Effector memory CD8-positive, alpha-beta T cell (primary cell): Measurements from ENCODE around the gene IL17B.

Experiments
- ATAC-seq: fragments of 150-1000 bp; cut with Tn5 transposase; replicated peaks from 2 replicates; pipeline ENCODE4 v1.10.0; 2021; ENCODE audit warnings: mild to moderate bottlenecking, moderate library complexity
- DNase-seq, 3 experiments: peaks; one replicate each; pipeline ENCODE4 v3.0.0; 2021
- H3K27ac Mint-ChIP-seq, 2 donors: one replicate each; pipeline ENCODE4 v1.8.0; 2022; ENCODE audit warnings: mild to moderate bottlenecking in 2 of 2, mixed read lengths in 2 of 2, moderate library complexity in 2 of 2
- H3K27me3 Mint-ChIP-seq, 2 donors: one replicate each; pipeline ENCODE4 v1.8.0; 2022; ENCODE audit warnings: mixed read lengths in 2 of 2
- H3K36me3 Mint-ChIP-seq: one replicate; pipeline ENCODE4 v1.8.0; 2022; ENCODE audit warnings: mild to moderate bottlenecking, moderate library complexity, mixed read lengths; ENCODE audit not compliant: insufficient read depth
- H3K4me1 Mint-ChIP-seq, 2 donors: one replicate each; pipeline ENCODE4 v1.8.0; 2022; ENCODE audit warnings: low read depth in 2 of 2, mixed read lengths in 2 of 2
- H3K4me3 Mint-ChIP-seq, 2 donors: one replicate each; pipeline ENCODE4 v1.8.0; 2022; ENCODE audit warnings: mild to moderate bottlenecking in 2 of 2, mixed read lengths in 2 of 2, moderate library complexity in 2 of 2
- H3K9me3 Mint-ChIP-seq, 2 donors: one replicate each; pipeline ENCODE4 v1.8.0; 2022; ENCODE audit warnings: mixed read lengths in 2 of 2

The IL17B gene

DNA sequence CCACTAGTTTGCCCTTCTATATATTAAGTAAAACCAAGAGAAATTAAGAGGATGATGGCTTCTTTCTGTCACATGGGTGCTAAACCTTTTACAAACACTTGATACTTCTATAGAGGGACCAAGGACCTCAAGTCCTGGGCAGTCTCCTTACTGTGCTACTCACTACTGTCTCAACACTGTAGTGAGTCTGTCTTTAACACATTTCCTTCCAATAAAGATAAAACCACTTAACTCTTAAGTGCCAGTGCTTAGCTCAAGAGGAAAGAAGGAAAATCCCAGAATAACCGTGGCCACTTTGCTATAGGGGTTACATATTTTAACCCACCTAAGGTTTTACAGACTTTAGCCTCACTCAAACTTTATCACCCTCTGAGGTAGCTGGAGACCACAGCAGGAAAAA, 38.2 kb downstream of the IL17B start:
- DNase-seq: no peak
- Mint-ChIP-seq H3K36me3 (peaks cover 7% of the 10 kb centered on the region), H3K27ac (no peak overlapping the region), H3K4me1 (peaks cover 15 to 17% of the 10 kb centered on the region in 2 donors), H3K27me3 (peaks cover 0 to 6% of the 10 kb centered on the region in 2 donors), H3K4me3 (no peak overlapping the region), H3K9me3 (peaks cover 2 to 7% of the 10 kb centered on the region in 2 donors)
- ATAC-seq: no peak

DNA sequence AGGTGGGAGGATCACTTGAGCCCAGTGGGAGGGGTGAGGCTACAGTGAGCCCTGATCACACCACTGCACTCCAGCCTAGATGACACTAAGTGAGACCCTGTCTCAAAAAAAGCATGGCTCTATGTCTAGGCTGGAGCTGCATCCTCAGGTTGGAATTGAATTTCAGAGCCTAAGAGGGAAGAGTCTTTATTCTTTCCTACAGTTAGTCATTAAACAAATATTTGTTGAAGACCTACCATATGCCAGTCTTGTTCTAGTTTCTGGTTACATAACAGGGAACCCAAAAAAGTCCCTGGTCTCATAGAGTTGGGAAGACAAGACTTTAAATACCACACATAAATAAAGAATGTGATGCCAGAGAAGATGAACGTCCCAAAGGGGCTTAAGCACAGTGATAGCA, 40.7 kb downstream of the IL17B start:
- no peak for ATAC-seq
- Mint-ChIP-seq H3K4me3 (no peak overlapping the region), H3K36me3 (no peaks in the 10 kb centered on the region), H3K4me1 (no peaks in the 10 kb centered on the region), H3K9me3 (no peaks in the 10 kb centered on the region), H3K27ac (no peak overlapping the region), H3K27me3 (peaks cover 0 to 13% of the 10 kb centered on the region in 2 donors)
- DNase-seq: no peak

DNA sequence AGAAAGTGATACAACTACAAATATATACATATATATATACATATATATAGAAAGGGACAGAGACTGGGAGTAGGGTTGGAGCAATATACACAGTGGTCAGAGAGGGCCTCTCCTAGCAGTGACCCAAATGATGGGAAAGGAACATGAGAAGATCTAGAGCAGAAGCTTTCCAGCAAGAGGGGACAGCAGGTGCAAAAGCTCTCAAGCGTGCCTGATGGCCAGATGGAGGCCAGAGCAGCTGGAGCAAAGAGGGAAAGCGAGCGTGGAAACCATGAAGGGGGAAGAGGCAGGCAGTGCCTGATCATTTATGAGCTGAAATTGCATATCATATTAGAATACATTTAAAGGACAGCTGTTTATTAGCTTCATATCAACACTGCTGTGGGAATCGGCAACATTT, 41.4 kb downstream of the IL17B start:
- DNase-seq (no peak), ATAC-seq (no peak)
- Mint-ChIP-seq H3K4me1 (no peaks in the 10 kb centered on the region), H3K27ac (no peak overlapping the region), H3K4me3 (no peak overlapping the region), H3K9me3 (no peaks in the 10 kb centered on the region), H3K36me3 (no peaks in the 10 kb centered on the region), H3K27me3 (peaks cover 0 to 13% of the 10 kb centered on the region in 2 donors)

DNA sequence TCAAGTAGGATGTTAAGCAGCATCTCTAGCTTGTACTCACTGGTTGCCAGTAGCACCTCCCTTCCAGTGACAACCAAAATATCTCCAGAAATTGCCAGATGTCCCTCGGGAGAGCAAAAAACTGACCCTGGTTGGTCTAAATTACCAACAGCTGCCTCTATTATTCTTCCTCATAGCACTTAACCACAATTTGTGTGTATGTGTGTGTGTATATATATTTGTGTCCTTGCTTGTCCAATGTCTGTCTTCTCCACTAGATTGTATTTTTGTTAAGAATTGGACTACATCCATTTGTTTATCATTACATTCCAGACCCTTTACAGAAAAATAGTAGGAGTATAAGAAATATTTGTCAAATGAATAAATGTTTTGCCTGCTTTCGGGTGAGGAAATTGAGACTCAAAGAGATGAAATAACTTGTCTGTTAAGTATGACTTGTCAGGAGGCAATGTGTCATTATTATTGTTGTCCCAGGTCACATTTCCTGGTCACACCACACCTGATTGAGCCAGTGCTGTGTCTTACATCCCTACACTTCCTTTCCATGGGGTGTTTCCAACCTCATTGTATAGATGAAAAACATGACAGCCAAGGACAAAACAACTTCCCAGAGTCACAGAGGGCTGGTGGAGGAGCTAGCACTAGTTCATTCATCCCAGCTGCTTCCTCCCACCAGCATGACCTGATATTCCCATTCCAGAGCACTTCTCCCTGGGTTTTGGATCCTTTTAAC, 45.2 kb downstream of the IL17B start:
- Mint-ChIP-seq H3K9me3 (no peaks in the 10 kb centered on the region), H3K27ac (no peak overlapping the region), H3K4me1 (peaks cover 0 to 2% of the 10 kb centered on the region in 2 donors), H3K4me3 (no peak overlapping the region), H3K36me3 (no peaks in the 10 kb centered on the region), H3K27me3 (peaks cover 0 to 13% of the 10 kb centered on the region in 2 donors)
- DNase-seq: no peak
- ATAC-seq: no peak

DNA sequence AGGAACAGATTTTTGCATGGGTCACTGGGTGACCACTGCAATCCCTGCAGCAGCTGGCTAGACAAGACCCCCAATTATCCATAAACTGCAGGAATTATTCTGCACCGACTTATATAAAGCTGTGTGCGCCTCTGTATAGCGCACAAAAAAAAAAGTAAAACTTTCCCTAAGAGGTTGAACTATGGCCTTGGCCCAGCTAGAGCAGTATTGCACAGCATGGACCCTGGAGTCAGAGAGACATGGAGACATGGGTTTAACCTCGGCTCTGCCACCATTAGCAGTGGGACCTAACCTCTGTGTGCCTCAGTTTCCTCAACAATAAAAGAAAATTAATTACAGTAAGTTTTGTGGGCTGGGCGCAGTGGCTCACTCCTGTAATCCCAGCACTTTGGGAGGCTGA, 50.9 kb downstream of the IL17B start:
- DNase-seq (no peak), ATAC-seq (no peak)
- Mint-ChIP-seq H3K27me3 (no peaks in the 10 kb centered on the region), H3K4me1 (peaks cover 0 to 2% of the 10 kb centered on the region in 2 donors), H3K27ac (no peak overlapping the region), H3K4me3 (no peak overlapping the region), H3K36me3 (no peaks in the 10 kb centered on the region), H3K9me3 (no peaks in the 10 kb centered on the region)

DNA sequence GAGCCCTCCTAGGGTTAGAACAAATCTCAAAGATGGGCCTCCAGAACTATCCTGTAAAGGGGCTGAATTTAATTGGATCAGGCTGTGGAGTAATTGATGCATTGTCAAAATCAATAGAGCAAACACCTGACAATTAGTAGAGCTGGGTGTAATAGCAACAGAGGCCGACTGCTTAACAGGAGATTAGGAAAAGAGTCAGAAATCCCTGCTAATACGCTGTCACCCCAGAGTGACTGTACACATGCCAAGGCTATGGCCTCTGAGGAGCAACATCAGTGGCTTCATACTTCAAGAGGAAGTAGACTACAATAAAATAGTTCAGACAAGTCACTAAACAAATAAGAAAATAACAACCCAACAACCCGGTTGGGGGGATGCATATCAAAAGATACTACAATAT, 52.5 kb downstream of the IL17B start:
- ATAC-seq: no peak
- no peak for DNase-seq
- H3K4me1 Mint-ChIP-seq: no peaks in the 10 kb centered on the region
- H3K36me3 Mint-ChIP-seq: no peaks in the 10 kb centered on the region
- H3K4me3 Mint-ChIP-seq: no peak overlapping the region
- no peaks in the 10 kb centered on the region for H3K27me3 Mint-ChIP-seq
- no peaks in the 10 kb centered on the region for H3K9me3 Mint-ChIP-seq
- no peak overlapping the region for H3K27ac Mint-ChIP-seq

DNA sequence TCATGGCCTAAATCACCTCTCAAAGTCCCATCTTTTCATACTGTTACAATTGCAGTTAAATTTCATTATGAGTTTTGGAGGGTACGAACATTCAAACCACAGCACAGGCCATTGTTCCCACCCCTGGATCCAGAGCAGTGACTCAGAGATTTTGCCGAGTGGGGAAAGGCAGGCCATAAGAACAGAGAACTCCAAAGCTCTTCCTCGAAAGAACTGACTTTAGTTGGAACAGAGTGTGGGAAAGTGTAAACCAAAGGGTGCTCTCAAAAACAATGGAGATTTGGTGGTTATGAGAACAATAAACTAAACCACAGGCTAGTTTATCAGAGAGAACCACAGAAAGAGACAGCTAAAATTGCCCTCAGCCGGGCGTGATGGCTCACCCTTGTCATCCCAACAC, 53.2 kb downstream of the IL17B start:
- no peaks in the 10 kb centered on the region for H3K36me3 Mint-ChIP-seq
- ATAC-seq (no peak), DNase-seq (no peak)
- no peaks in the 10 kb centered on the region for H3K9me3 Mint-ChIP-seq
- H3K27me3 Mint-ChIP-seq: no peaks in the 10 kb centered on the region
- no peak overlapping the region for H3K27ac Mint-ChIP-seq
- H3K4me1 Mint-ChIP-seq: no peaks in the 10 kb centered on the region
- no peak overlapping the region for H3K4me3 Mint-ChIP-seq

DNA sequence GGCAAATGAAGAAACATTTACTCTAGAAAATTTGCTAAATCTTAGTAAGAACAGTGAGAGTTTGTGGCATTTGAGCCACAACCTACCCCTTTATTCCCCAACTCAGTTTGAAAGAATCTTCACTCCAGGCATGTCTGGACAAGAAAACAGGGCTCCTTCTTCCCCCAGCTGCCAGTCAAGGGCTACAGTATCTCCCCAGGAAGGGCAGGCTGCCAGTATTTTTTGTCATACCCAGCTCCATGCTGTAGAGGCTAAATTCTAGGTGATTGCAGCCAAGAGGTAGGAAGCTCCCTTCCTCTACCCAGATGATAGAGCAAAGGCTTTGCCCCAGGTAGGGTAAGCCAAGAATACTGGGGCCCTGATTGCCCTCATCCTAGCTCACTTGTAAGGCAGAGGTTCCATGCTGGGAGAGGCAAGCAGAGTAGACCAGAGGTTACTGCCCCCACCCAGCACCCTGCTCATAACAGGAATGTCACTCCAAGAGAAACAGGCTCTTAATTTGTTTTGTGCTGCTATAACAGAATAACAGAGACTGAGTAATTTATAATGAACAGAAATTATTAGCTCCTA, 53.8 kb downstream of the IL17B start:
- DNase-seq: no peak
- Mint-ChIP-seq H3K27me3 (no peaks in the 10 kb centered on the region), H3K9me3 (no peaks in the 10 kb centered on the region), H3K36me3 (no peaks in the 10 kb centered on the region), H3K4me1 (no peaks in the 10 kb centered on the region), H3K4me3 (no peak overlapping the region), H3K27ac (no peak overlapping the region)
- ATAC-seq: no peak

DNA sequence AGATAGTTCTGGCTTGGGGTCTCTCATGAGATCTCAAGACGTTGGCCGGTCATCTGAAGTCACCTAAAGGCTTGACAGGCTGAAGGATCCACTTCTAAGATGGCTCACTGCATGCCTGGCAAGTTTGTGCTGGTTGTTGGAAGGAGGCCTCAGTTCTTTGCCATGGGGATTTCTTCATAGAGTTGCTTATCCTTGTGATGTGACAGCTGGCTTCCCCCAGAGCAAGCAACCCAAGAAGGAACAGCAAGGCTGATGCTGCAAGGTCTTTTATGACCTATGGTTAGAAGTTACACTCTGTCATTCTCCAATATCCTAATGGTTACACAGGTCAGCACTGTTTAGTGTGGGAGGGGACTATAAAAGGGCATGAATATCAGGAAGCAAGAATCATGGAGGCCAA, 54.5 kb downstream of the IL17B start:
- no peaks in the 10 kb centered on the region for H3K36me3 Mint-ChIP-seq
- no peaks in the 10 kb centered on the region for H3K4me1 Mint-ChIP-seq
- H3K27ac Mint-ChIP-seq: no peak overlapping the region

More for the DNA sequence above, 54.5 kb downstream of the IL17B start:
- H3K27me3 Mint-ChIP-seq: no peaks in the 10 kb centered on the region
- ATAC-seq (no peak), DNase-seq (no peak)
- no peak overlapping the region for H3K4me3 Mint-ChIP-seq
- H3K9me3 Mint-ChIP-seq: no peaks in the 10 kb centered on the region
